ENCODE data around the gene BICC1.

The BICC1 gene

GRCh38 chr10:58575491-58575890 is 62.8 kb downstream of the BICC1 start:
- TF ChIP-seq FOXP2 (optimal IDR thresholded peaks at IDR 0.05; ENCODE audit: borderline replicate concordance, extremely low read depth, extremely low read length, insufficient read depth), result no peak
- TF ChIP-seq REST (IDR thresholded peaks at IDR 0.05; ENCODE audit: insufficient read depth in 1 of 2, low read depth in 2 of 2, low read length in 2 of 2), result no peak
- TF ChIP-seq TAF1 (IDR thresholded peaks at IDR 0.05; ENCODE audit: borderline replicate concordance, insufficient read depth, low read length), result no peak
- TF ChIP-seq POLR2AphosphoS5 (IDR thresholded peaks at IDR 0.05; ENCODE audit: low read depth, low read length), result no peak
- no peak for TF ChIP-seq SIN3A (IDR thresholded peaks at IDR 0.05; ENCODE audit: borderline replicate concordance, insufficient read depth, low read length)

DNA sequence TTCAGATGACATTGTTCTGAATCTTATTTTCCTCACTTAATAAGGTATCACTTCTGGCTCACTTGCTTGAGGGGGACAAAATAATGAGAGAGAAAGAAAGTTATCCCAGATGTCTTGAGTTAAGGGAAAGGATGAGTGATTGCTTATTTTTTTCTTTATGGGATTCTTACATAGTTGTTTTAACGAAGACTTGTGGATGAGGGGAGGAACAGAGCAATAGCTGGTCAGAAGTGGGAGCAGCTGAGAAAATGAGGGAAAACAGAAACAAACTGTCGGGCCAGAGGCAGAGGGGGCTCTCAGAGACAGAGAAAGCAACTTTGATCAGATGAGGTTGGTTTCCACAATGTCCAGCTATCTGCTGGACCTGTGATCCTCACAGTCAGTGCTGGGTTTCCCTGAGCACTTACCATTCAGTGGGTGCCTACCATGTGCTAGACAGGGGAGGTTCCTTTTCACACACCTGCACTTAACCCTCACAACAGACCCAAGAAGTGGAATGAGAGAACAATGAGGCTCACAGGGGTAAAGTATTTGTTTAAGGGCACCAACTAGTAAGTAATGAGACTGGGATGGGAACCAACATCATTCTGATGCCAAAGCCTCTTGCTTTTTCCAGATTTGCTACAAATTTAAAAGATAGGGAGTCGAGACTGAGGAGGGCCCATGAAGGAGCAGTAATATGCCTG is 64.2 kb downstream of the BICC1 start:
- TF ChIP-seq SIN3A (IDR thresholded peaks at IDR 0.05; ENCODE audit: borderline replicate concordance, insufficient read depth, low read length), result no peak
- TF ChIP-seq TAF1 (IDR thresholded peaks at IDR 0.05; ENCODE audit: borderline replicate concordance, insufficient read depth, low read length), result no peak
- TF ChIP-seq REST (IDR thresholded peaks at IDR 0.05; ENCODE audit: insufficient read depth in 1 of 2, low read depth in 2 of 2, low read length in 2 of 2), result no peak
- TF ChIP-seq POLR2AphosphoS5 (IDR thresholded peaks at IDR 0.05; ENCODE audit: low read depth, low read length), result no peak
- no peak for TF ChIP-seq FOXP2 (optimal IDR thresholded peaks at IDR 0.05; ENCODE audit: borderline replicate concordance, extremely low read depth, extremely low read length, insufficient read depth)

DNA sequence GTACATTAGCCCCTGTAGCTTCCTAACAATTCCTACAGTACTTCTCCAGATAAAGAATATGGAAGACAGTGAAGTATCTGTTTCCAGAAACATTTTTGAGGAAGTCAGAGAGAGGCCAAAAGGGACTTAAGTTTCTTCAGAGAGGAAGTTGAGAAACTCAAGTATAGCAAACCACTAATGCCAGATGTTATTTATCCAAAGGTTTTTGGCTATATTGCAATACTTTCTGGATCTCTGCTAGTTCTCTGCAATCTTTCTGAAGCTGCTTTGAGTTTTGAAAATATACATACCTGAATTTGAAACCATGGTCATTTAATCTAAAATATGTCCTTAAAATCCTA is 64.7 kb downstream of the BICC1 start:
- TF ChIP-seq FOXP2 (optimal IDR thresholded peaks at IDR 0.05; ENCODE audit: borderline replicate concordance, extremely low read depth, extremely low read length, insufficient read depth) (no peak), TAF1 (IDR thresholded peaks at IDR 0.05; ENCODE audit: borderline replicate concordance, insufficient read depth, low read length) (no peak), REST (IDR thresholded peaks at IDR 0.05; ENCODE audit: insufficient read depth in 1 of 2, low read depth in 2 of 2, low read length in 2 of 2) (no peak), SIN3A (IDR thresholded peaks at IDR 0.05; ENCODE audit: borderline replicate concordance, insufficient read depth, low read length) (no peak)

- no peak for TF ChIP-seq POLR2AphosphoS5 (IDR thresholded peaks at IDR 0.05; ENCODE audit: low read depth, low read length)
- no peak for TF ChIP-seq TAF1 (IDR thresholded peaks at IDR 0.05; ENCODE audit: borderline replicate concordance, insufficient read depth, low read length)
- TF ChIP-seq SIN3A (IDR thresholded peaks at IDR 0.05; ENCODE audit: borderline replicate concordance, insufficient read depth, low read length), result no peak
- TF ChIP-seq REST (IDR thresholded peaks at IDR 0.05; ENCODE audit: insufficient read depth in 1 of 2, low read depth in 2 of 2, low read length in 2 of 2), result no peak
- no peak for TF ChIP-seq FOXP2 (optimal IDR thresholded peaks at IDR 0.05; ENCODE audit: borderline replicate concordance, extremely low read depth, extremely low read length, insufficient read depth)
These were observed 65.7 kb downstream of the BICC1 start for GRCh38 chr10:58578366-58578765.
